ENCODE results near the gene PTGR2.

The PTGR2 gene

GRCh38 chr14:73843296-73843695 lies 8.3 kb upstream of the PTGR2 start:
- no peak overlapping the region for H3K4me3 ChIP-seq (replicated peaks; ENCODE audit: low read depth, low read length)
- no peak for DNase-seq (ENCODE audit: low read depth)
- no peak for TF ChIP-seq CTCF (IDR thresholded peaks at IDR 0.05; ENCODE audit: low read length, missing control alignments)

- H3K4me3 ChIP-seq (replicated peaks; ENCODE audit: low read depth, low read length): no peak overlapping the region
- no peak for TF ChIP-seq CTCF (IDR thresholded peaks at IDR 0.05; ENCODE audit: low read length, missing control alignments)
- DNase-seq (ENCODE audit: low read depth): no peak
Measured at GRCh38 chr14:73846947-73847346, 4.7 kb upstream of the PTGR2 start.

GRCh38 chr14:73851000-73851399 lies 631 bp upstream of the PTGR2 start:
- TF ChIP-seq CTCF (IDR thresholded peaks at IDR 0.05; ENCODE audit: low read length, missing control alignments): no peak
- peak; percentile 22 for DNase-seq (ENCODE audit: low read depth)
- H3K4me3 ChIP-seq (replicated peaks; ENCODE audit: low read depth, low read length): peak overlapping the region; percentile 62

- TF ChIP-seq CTCF (IDR thresholded peaks at IDR 0.05; ENCODE audit: low read length, missing control alignments): no peak
- peak; percentile 14 for DNase-seq (ENCODE audit: low read depth)
Measured at GRCh38 chr14:73859145-73859544, 7.5 kb downstream of the PTGR2 start.

GRCh38 chr14:73861073-73861472 lies 9.4 kb downstream of the PTGR2 start:
- no peak overlapping the region for H3K4me3 ChIP-seq (replicated peaks; ENCODE audit: low read depth, low read length)
- DNase-seq (ENCODE audit: low read depth): no peak
- no peak for TF ChIP-seq CTCF (IDR thresholded peaks at IDR 0.05; ENCODE audit: low read length, missing control alignments)

More at GRCh38 chr14:73859145-73859544, 7.5 kb downstream of the PTGR2 start:
- H3K4me3 ChIP-seq (replicated peaks; ENCODE audit: low read depth, low read length): no peak overlapping the region

GRCh38 chr14:73862480-73862879 lies 10.8 kb downstream of the PTGR2 start:
- H3K4me3 ChIP-seq (replicated peaks; ENCODE audit: low read depth, low read length): no peak overlapping the region
- DNase-seq (ENCODE audit: low read depth): no peak
- TF ChIP-seq CTCF (IDR thresholded peaks at IDR 0.05; ENCODE audit: low read length, missing control alignments): no peak

GRCh38 chr14:73863209-73863608 lies 11.6 kb downstream of the PTGR2 start:
- H3K4me3 ChIP-seq (replicated peaks; ENCODE audit: low read depth, low read length): no peak overlapping the region
- TF ChIP-seq CTCF (IDR thresholded peaks at IDR 0.05; ENCODE audit: low read length, missing control alignments): no peak
- no peak for DNase-seq (ENCODE audit: low read depth)
